Uterus (tissue), 4 donors: ENCODE measurements around the gene COL4A1. TPM values are rescaled to one million over a fixed set of nuclear protein-coding genes. Genes with fewer than 3 reads are reported as not detected.
A peak's percentile ranks its signal among the peaks of the same experiment; 100 is the strongest.

Experiments
- DNase-seq, 2 donors: peaks; one replicate each; pipeline ENCODE4 v3.0.0-alpha.2; 2019 to 2020
- H3K27ac ChIP-seq, 2 donors: fragments of 200-600 bp; sonication (generic); 1 replicate in 1 of 2; 2 replicates in 1 of 2; pipeline ENCODE4 v1.5.1; 2016 to 2018
- H3K27me3 ChIP-seq, 2 donors: fragments of 200-600 bp; sonication (generic); one replicate each; pipeline ENCODE4 v1.5.1; 2018 to 2019; ENCODE audit warnings: control low read depth in 1 of 2
- H3K36me3 ChIP-seq, 2 donors: fragments of 200-600 bp; sonication (generic); one replicate each; pipeline ENCODE4 v1.5.1; 2019; ENCODE audit warnings: control low read depth in 1 of 2
- H3K4me1 ChIP-seq, 2 donors: fragments of 200-600 bp; sonication (generic); one replicate each; pipeline ENCODE4 v1.5.1; 2018 to 2019; ENCODE audit warnings: control low read depth in 1 of 2
- H3K4me3 ChIP-seq, 2 donors: fragments of 200-600 bp; sonication (generic); 1 replicate in 1 of 2; 2 replicates in 1 of 2; pipeline ENCODE4 v1.5.1; 2018 to 2019; ENCODE audit warnings: mild to moderate bottlenecking in 1 of 2
- H3K9me3 ChIP-seq, 2 donors: fragments of 200-600 bp; sonication (generic); one replicate each; pipeline ENCODE4 v1.5.1; 2019; ENCODE audit warnings: control low read depth in 1 of 2
- POLR2A ChIP-seq, 2 donors: fragments of 450-650 bp; IDR thresholded peaks; one replicate each; pipeline ENCODE4 v1.6.1; 2016; ENCODE audit warnings: antibody characterized with exemption in 2 of 2, mild to moderate bottlenecking in 1 of 2, moderate library complexity in 1 of 2
- intact Hi-C: fragments of 100-400 bp; cut with DNase I; formaldehyde crosslinking; loops from one replicate; pipeline ENCODE4 v1.15.1; 2023; ENCODE audit warnings: low total_unique reads
- total RNA-seq, 4 donors: library from RNA; depleted of rRNA in 3 of 4; stranded (reverse); fragments of >200 nt in 3 of 4; gene quantifications; one replicate each; pipeline versions ENCODE4 v1.1.0 to v1.2.4, GENCODE V29; 2014 to 2023
- TF ChIP-seq, protein P1 (sequence below), 4 experiments: fragments of 200-600 bp in 2 of 4; fragments of 450-650 bp in 2 of 4; sonication (generic) in 2 of 4; IDR thresholded peaks; one replicate each; pipeline ENCODE4 v1.5.1; 2016 to 2019; ENCODE audit warnings: antibody characterized with exemption in 4 of 4, mild to moderate bottlenecking in 2 of 4, moderate library complexity in 1 of 4
- donor health status: DM: yes; HTN: yes; CAD: no.

COL4A1 gene
- total RNA-seq, 4 donors from 2014 or later: 164 to 737 (median 209) TPM

DNA sequence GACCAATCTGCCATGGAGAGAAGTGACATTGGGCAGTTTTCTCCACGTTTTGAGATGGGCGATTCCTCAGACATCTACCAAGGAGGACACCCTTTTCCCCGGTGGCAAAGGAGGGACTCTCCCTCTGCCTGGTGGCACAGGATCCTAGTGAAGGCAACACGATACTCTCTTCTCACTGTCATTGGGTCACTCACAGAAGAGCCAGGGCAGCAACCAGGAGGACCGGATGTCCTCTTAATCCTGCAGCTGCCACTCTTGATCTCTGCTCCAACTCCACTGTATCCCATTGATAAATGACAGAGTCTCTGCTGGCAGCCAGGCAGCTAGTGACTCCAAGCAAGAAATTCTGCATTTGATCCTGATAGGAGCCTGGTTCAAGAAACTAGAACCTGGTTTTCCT is 42.3 kb upstream of the COL4A1 start:
- Histone ChIP-seq H3K27ac (peak overlapping the region; percentile 77 to 96), H3K36me3 (no peaks in the 10 kb centered on the region), H3K4me3 (no peak overlapping the region), H3K4me1 (peaks cover 13 to 15% of the 10 kb centered on the region in 2 donors), H3K9me3 (no peaks in the 10 kb centered on the region), H3K27me3 (no peaks in the 10 kb centered on the region)
- no peak for DNase-seq
- TF ChIP-seq, protein P1, sequence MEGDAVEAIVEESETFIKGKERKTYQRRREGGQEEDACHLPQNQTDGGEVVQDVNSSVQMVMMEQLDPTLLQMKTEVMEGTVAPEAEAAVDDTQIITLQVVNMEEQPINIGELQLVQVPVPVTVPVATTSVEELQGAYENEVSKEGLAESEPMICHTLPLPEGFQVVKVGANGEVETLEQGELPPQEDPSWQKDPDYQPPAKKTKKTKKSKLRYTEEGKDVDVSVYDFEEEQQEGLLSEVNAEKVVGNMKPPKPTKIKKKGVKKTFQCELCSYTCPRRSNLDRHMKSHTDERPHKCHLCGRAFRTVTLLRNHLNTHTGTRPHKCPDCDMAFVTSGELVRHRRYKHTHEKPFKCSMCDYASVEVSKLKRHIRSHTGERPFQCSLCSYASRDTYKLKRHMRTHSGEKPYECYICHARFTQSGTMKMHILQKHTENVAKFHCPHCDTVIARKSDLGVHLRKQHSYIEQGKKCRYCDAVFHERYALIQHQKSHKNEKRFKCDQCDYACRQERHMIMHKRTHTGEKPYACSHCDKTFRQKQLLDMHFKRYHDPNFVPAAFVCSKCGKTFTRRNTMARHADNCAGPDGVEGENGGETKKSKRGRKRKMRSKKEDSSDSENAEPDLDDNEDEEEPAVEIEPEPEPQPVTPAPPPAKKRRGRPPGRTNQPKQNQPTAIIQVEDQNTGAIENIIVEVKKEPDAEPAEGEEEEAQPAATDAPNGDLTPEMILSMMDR (IDR thresholded peaks at IDR 0.05): no peak
- TF ChIP-seq POLR2A (IDR thresholded peaks at IDR 0.05): no peak
- intact Hi-C loops: no loop called here

DNA sequence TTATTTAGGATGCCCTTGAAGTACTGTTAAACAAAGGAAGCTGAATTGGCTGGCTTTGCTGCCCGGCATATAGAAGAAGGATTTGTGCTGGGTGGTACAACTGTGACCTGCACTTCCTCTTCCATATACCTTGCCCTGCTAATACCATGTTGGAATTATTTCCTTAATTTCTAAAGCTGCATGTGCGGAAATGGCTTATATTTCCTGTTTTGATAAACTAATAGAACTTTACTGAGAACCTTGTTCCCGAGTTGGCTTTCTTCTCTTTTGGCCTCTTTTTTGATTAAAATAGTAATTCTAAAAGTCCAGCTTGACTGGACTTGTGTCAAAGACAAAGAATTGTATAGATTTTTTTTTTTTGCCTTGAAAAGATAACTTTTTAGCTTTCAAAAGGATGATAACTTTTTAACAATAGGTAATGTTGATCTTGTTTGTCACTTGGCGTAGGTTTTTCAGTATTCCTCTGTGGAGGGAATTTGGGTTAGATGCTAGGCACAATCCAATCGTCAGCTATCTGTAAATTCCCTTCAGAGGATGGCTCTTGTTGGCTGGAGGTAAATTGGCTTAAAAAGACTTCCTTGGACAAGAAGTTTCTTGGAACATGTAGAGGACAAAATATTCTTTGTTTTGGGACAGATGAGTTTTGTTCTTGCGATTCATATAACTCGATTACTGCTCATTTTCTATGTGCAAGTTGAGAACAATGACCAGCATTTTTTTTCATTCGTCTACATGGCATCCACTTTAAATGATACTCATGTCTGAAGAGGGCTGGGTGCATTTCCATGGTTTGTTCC is 41.5 kb upstream of the COL4A1 start:
- DNase-seq: no peak
- no peak overlapping the region for H3K4me3 ChIP-seq
- H3K36me3 ChIP-seq: no peaks in the 10 kb centered on the region
- peaks cover 5 to 8% of the 10 kb centered on the region in 2 donors for H3K4me1 ChIP-seq
- no peak for TF ChIP-seq POLR2A (IDR thresholded peaks at IDR 0.05)
- TF ChIP-seq, protein P1 (IDR thresholded peaks at IDR 0.05): no peak
- no peaks in the 10 kb centered on the region for H3K27me3 ChIP-seq
- H3K27ac ChIP-seq: peak overlapping the region; percentile 74 to 96
- no peaks in the 10 kb centered on the region for H3K9me3 ChIP-seq
- intact Hi-C loops: no loop called here

DNA sequence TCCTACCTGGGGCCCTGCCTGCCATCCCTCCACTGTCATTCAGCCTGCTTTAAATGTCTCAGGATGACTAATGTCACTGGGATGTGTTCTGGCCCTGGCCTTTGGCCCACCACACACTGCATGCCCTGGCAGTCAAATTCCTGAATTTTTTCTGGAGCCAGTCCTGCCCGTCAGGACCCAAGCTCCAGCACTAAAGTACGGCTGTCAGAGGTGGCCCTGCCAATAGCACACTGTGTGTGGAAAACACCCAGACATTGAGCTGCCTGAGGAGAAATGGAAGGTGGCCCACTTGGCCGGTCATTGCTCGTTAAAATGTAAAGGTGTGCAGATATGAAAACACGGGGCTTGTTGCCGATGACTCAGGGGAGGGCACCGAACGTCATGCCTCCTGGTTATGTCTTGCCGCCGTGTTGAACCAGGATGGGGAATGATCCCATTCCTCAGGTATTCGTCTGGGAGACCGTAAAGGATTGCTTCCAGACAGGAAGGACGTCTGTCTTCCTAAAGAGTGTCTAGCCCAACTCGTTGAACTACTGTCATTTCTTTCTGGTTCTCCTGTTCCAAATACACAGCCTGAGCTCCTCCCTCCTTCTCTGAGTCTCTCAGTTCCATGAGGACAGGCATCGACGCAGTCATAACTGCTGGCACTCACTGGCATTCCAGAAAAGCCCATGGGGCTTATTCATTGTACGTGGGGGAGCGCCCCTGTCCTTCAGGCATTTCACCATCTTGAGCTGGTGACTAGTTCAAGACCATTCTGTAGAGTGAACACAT is 40.8 kb upstream of the COL4A1 start:
- Histone ChIP-seq H3K27ac (peak overlapping the region; percentile 74 to 96), H3K4me3 (no peak overlapping the region), H3K4me1 (no peaks in the 10 kb centered on the region), H3K9me3 (no peaks in the 10 kb centered on the region), H3K36me3 (no peaks in the 10 kb centered on the region), H3K27me3 (no peaks in the 10 kb centered on the region)
- TF ChIP-seq, protein P1 (IDR thresholded peaks at IDR 0.05): no peak
- TF ChIP-seq POLR2A (IDR thresholded peaks at IDR 0.05): no peak
- DNase-seq: peak; percentile 53 to 72
- intact Hi-C loops: no loop called here

DNA sequence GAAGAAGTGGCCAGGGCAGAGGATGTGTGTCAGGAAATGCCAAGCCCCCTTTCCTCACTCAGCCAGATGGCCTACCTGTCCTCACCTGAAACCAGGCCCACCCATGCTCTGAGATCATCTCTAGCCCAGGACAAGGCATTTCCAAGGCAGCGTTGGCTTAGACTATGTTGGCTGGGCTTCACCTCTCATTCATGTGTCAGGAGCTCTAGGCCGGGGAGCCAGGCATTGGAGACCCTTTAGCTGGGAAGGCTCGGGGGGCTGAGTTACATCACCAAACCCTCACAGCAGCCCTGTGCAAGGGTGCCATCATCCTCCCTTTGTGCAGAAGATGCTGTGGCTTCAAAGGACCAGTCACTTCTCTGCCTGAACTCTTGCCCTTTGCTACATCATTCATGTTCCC is 40.1 kb upstream of the COL4A1 start:
- intact Hi-C loops: no loop called here
- peak overlapping the region; percentile 74 to 96 for H3K27ac ChIP-seq
- no peaks in the 10 kb centered on the region for H3K36me3 ChIP-seq
- no peaks in the 10 kb centered on the region for H3K27me3 ChIP-seq
- no peaks in the 10 kb centered on the region for H3K9me3 ChIP-seq
- H3K4me1 ChIP-seq: no peaks in the 10 kb centered on the region
- DNase-seq: peak in 1 of 2 donors; percentile 17
- H3K4me3 ChIP-seq: no peak overlapping the region
- TF ChIP-seq, protein P1 (IDR thresholded peaks at IDR 0.05): no peak
- no peak for TF ChIP-seq POLR2A (IDR thresholded peaks at IDR 0.05)

DNA sequence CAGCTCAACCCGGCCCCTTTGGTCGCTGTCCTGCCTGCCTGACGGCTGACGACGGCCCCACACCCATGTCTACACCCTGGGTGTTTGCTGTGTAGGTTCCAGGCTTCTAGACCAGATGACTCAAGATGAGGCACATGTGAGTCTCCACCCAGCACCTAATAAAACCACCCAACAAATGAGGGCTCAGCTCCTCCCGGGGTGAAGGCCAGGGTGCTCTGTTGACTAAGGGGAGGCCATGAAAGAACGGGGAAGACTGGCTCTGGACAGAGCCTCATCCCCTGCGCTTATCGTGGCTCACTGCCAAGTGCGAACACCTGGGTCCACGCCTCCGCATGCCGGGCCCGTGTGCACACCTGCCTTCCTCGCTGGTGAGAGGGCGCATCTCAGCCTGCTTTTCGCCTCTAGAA is 39.7 kb upstream of the COL4A1 start:
- DNase-seq: peak in 1 of 2 donors; percentile 15
- no peak for TF ChIP-seq POLR2A (IDR thresholded peaks at IDR 0.05)
- TF ChIP-seq, protein P1 (IDR thresholded peaks at IDR 0.05): no peak
- Histone ChIP-seq H3K4me1 (no peaks in the 10 kb centered on the region), H3K36me3 (no peaks in the 10 kb centered on the region), H3K27ac (peak overlapping the region; percentile 74 to 96), H3K27me3 (no peaks in the 10 kb centered on the region), H3K4me3 (no peak overlapping the region), H3K9me3 (no peaks in the 10 kb centered on the region)
- intact Hi-C loops: no loop called here
